ENCODE results near the gene SHC4. TPM values are rescaled to one million over a fixed set of nuclear protein-coding genes. Genes with fewer than 3 reads are reported as not detected.

SHC4 gene
- total and polyA plus RNA-seq, 2 of the 8 experiments (the other 6 are each of a cell fraction or from before 2014, with no cell fraction given), result 0.15 to 0.30 TPM

- TF ChIP-seq USF2 (IDR thresholded peaks at IDR 0.05; ENCODE audit: low read length) (no peak), RXRA (IDR thresholded peaks at IDR 0.05; ENCODE audit: insufficient read depth, low read depth, low read length) (no peak), SIRT6 (IDR thresholded peaks at IDR 0.05; ENCODE audit: low read length) (no peak), CTBP2 (IDR thresholded peaks at IDR 0.05; ENCODE audit: borderline replicate concordance, insufficient read depth, insufficient read length, low read length) (no peak), NANOG (IDR thresholded peaks at IDR 0.05; ENCODE audit: insufficient read depth, low read depth, low read length, poor library complexity, severe bottlenecking) (no peak)
- TF ChIP-seq, protein P1, sequence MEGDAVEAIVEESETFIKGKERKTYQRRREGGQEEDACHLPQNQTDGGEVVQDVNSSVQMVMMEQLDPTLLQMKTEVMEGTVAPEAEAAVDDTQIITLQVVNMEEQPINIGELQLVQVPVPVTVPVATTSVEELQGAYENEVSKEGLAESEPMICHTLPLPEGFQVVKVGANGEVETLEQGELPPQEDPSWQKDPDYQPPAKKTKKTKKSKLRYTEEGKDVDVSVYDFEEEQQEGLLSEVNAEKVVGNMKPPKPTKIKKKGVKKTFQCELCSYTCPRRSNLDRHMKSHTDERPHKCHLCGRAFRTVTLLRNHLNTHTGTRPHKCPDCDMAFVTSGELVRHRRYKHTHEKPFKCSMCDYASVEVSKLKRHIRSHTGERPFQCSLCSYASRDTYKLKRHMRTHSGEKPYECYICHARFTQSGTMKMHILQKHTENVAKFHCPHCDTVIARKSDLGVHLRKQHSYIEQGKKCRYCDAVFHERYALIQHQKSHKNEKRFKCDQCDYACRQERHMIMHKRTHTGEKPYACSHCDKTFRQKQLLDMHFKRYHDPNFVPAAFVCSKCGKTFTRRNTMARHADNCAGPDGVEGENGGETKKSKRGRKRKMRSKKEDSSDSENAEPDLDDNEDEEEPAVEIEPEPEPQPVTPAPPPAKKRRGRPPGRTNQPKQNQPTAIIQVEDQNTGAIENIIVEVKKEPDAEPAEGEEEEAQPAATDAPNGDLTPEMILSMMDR (IDR thresholded peaks at IDR 0.05; ENCODE audit: control extremely low read depth in 1 of 3, insufficient read depth in 1 of 3, low read depth in 1 of 3, low read length in 3 of 3), result no peak
These were observed 4.3 kb upstream of the SHC4 start (continued) for GRCh38 chr15:48968066-48968465.
